ENCODE measurements around the gene GLRX.
"Not testable (repeated sequence)": the region's sequence is repeated elsewhere in the genome, so short reads cannot be mapped to it uniquely, and the experiment has no call there.

Gene GLRX

GRCh38 chr5:95822542-95823181 lies at the start of gene GLRX:
GLRX (minus strand) TSS chr5:95822726; CDS start chr5:95822662, 64 bp downstream.
- DNase-seq, result no peak

GRCh38 chr5:95871146-95871806 lies 48.8 kb upstream of the GLRX start:
- DNase-seq, result no peak

- no peak for DNase-seq
Observed at GRCh38 chr5:95870105-95870672, 47.7 kb upstream of the GLRX start.

GRCh38 chr5:95869173-95869855 lies 46.8 kb upstream of the GLRX start:
- DNase-seq, result not testable (repeated sequence)

- DNase-seq, result no peak
Observed at GRCh38 chr5:95868136-95868535, 45.6 kb upstream of the GLRX start.

- DNase-seq, result no peak
Observed at GRCh38 chr5:95866435-95867040, 44.0 kb upstream of the GLRX start.

- no peak for DNase-seq
Observed at GRCh38 chr5:95864944-95865504, 42.5 kb upstream of the GLRX start.

GRCh38 chr5:95864456-95864855 lies 41.9 kb upstream of the GLRX start:
- DNase-seq, result no peak

- no peak for DNase-seq
Observed at GRCh38 chr5:95863383-95863757, 40.8 kb upstream of the GLRX start.

GRCh38 chr5:95862671-95863382 lies 40.3 kb upstream of the GLRX start:
- no peak for DNase-seq

GRCh38 chr5:95861864-95862561 lies 39.5 kb upstream of the GLRX start:
- no peak for DNase-seq

GRCh38 chr5:95861221-95861863 lies 38.8 kb upstream of the GLRX start:
- DNase-seq, result no peak

- DNase-seq, result no peak
Observed at GRCh38 chr5:95859661-95860060, 37.1 kb upstream of the GLRX start.

GRCh38 chr5:95858661-95859595 lies 36.4 kb upstream of the GLRX start:
- DNase-seq, result peak; percentile 16

GRCh38 chr5:95858023-95858461 lies 35.5 kb upstream of the GLRX start:
- DNase-seq, result no peak

GRCh38 chr5:95857185-95857945 lies 34.8 kb upstream of the GLRX start:
- no peak for DNase-seq

- DNase-seq, result no peak
Observed at GRCh38 chr5:95856501-95856981, 34.0 kb upstream of the GLRX start.

GRCh38 chr5:95853490-95853889 lies 31.0 kb upstream of the GLRX start:
- no peak for DNase-seq

GRCh38 chr5:95852567-95852966 lies 30.0 kb upstream of the GLRX start:
- DNase-seq, result no peak

Measured in cortex of kidney (tissue), 1 donor.